Measurements from ENCODE around the gene MEGF6. TPM values are rescaled to one million over a fixed set of nuclear protein-coding genes. Genes with fewer than 3 reads are reported as not detected.
"Not testable (repeated sequence)": the region's sequence is repeated elsewhere in the genome, so short reads cannot be mapped to it uniquely, and the experiment has no call there.

The MEGF6 gene
- total RNA-seq, 1 donor from 2014 or later: 10.9 TPM

DNA sequence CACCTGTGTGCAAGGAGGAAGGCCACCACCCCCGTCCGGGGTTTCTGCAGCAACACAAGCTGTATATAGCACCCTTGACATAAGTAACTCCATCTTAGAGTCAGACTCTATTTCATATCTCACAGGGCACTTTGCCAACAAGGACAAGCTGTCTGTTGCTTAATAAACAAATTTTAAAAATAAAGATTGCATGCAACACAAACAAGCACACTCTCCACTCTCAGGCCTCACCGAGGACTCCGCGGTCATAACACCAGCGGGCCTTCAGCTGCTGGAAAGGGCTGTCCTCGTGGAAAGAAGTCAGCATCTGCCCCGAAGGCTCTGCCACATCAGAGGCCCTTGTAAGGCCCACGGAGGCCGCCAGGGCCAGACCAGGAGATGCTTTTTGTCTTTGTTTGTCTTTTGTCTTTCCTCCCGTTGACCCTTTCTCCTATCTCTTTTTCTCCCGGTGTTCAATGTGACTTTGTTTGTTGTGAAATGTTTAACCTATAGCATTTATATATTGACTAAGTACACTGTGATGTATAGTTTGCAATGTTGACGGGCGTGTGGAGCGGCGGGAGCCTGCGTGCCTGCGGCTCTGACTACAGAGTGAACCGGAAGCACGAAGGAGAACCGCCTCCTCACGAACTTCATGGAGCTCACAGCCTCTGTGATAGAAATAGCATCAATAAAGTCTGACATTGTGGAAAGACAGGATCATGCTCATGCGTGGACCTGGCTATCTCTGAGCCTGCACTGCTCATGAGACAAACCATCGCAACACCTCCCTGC is 24.1 kb downstream of the MEGF6 start:
- Mint-ChIP-seq H3K36me3 (ENCODE audit: low read depth) (no peaks in the 10 kb centered on the region), H3K27ac (no peak overlapping the region), H3K4me1 (no peaks in the 10 kb centered on the region), H3K27me3 (no peaks in the 10 kb centered on the region), H3K9me3 (no peaks in the 10 kb centered on the region), H3K4me3 (no peak overlapping the region)
- ChIA-PET CTCF (interaction anchor here (1.0 kb wide), 1 partner anchor 137 kb away, joined by 3 read pairs; no protein-coding TSS in a partner anchor), POLR2A (no interaction called here)
- DNase-seq (no peak), ATAC-seq (ENCODE audit: low read depth) (no peak)
- intact Hi-C loops (cut with micrococcal nuclease): no loop called here
- TF ChIP-seq, protein P1, sequence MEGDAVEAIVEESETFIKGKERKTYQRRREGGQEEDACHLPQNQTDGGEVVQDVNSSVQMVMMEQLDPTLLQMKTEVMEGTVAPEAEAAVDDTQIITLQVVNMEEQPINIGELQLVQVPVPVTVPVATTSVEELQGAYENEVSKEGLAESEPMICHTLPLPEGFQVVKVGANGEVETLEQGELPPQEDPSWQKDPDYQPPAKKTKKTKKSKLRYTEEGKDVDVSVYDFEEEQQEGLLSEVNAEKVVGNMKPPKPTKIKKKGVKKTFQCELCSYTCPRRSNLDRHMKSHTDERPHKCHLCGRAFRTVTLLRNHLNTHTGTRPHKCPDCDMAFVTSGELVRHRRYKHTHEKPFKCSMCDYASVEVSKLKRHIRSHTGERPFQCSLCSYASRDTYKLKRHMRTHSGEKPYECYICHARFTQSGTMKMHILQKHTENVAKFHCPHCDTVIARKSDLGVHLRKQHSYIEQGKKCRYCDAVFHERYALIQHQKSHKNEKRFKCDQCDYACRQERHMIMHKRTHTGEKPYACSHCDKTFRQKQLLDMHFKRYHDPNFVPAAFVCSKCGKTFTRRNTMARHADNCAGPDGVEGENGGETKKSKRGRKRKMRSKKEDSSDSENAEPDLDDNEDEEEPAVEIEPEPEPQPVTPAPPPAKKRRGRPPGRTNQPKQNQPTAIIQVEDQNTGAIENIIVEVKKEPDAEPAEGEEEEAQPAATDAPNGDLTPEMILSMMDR (IDR thresholded peaks at IDR 0.05): no peak

DNA sequence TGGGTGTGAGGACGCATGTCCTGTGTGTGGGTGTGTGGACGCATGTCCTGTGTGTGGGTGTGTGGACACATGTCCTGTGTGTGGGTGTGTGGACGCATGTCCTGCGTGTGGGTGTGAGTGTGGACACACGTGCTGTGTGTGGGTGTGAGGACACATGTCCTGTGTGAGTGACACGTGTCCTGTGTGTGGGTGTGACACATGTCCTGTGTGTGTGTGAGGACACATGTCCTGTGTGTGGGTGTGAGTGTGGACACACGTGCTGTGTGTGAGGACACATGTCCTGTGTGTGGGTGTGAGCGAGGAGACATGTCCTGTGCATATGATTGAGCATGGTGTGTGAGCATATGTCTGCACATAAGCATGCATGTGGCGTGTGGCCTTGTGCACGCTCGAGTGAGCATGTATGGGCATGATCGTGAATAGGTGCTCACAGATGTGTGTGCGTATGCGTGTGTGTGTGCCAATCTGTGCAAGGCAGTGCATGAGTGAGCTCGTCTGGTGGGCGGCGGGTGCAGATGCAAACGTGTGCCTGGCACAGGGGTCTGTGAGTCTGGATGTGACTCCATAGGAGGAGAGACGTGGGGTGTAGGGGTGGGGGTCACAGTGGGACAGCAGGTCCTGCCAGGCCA is 25.3 kb downstream of the MEGF6 start:
- ChIA-PET POLR2A (no interaction called here), CTCF (no interaction called here)
- Mint-ChIP-seq H3K4me3 (no peak overlapping the region), H3K36me3 (ENCODE audit: low read depth) (no peaks in the 10 kb centered on the region), H3K9me3 (no peaks in the 10 kb centered on the region), H3K27me3 (no peaks in the 10 kb centered on the region), H3K4me1 (no peaks in the 10 kb centered on the region), H3K27ac (no peak overlapping the region)
- intact Hi-C loops (cut with micrococcal nuclease): no loop called here
- no peak for DNase-seq
- TF ChIP-seq, protein P1 (IDR thresholded peaks at IDR 0.05): no peak
- ATAC-seq (ENCODE audit: low read depth): no peak

DNA sequence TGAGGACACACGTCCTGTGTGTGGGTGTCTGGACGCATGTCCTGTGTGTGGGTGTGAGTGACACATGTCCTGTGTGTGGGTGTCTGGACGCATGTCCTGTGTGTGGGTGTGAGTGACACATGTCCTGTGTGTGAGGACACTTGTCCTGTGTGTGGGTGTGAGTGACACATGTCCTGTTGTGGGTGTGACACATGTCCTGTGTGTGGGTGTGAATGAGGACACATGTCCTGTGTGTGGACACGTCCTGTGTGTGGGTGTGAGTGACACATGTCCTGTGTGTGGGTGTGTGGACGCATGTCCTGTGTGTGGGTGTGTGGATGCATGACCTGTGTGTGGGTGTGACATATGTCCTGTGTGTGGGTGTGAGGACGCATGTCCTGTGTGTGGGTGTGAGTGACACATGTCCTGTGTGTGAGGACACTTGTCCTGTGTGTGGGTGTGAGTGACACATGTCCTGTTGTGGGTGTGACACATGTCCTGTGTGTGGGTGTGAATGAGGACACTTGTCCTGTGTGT is 25.9 kb downstream of the MEGF6 start:
- ATAC-seq (ENCODE audit: low read depth); POLR2A ChIA-PET; H3K36me3 Mint-ChIP-seq (ENCODE audit: low read depth); H3K9me3 Mint-ChIP-seq; H3K27ac Mint-ChIP-seq; DNase-seq; intact Hi-C loops (cut with micrococcal nuclease); CTCF ChIA-PET; H3K4me1 Mint-ChIP-seq; H3K4me3 Mint-ChIP-seq; H3K27me3 Mint-ChIP-seq: not testable (repeated sequence)

DNA sequence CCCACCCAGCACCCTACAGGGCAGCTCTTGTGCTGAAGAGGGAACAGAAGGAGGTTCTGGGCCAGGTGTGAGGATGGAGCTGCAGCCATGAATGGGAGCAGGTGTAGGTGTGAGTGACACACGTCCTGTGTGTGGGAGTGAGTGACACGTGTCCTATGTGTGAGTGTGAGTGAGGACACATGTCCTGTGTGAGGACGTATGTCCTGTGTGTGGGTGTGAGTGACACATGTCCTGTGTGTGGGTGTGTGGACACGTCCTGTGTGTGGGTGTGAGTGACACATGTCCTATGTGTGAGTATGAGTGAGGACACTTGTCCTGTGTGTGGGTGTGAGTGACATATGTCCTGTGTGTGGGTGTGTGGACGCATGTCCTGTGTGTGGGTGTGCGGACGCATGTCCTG is 26.4 kb downstream of the MEGF6 start:
- ChIA-PET CTCF (no interaction called here), POLR2A (no interaction called here)
- DNase-seq (no peak), ATAC-seq (ENCODE audit: low read depth) (no peak)
- Mint-ChIP-seq H3K27ac (no peak overlapping the region), H3K4me3 (no peak overlapping the region), H3K36me3 (ENCODE audit: low read depth) (no peaks in the 10 kb centered on the region), H3K27me3 (no peaks in the 10 kb centered on the region), H3K9me3 (no peaks in the 10 kb centered on the region), H3K4me1 (no peaks in the 10 kb centered on the region)
- TF ChIP-seq, protein P1 (IDR thresholded peaks at IDR 0.05): no peak
- intact Hi-C loops (cut with micrococcal nuclease): no loop called here

DNA sequence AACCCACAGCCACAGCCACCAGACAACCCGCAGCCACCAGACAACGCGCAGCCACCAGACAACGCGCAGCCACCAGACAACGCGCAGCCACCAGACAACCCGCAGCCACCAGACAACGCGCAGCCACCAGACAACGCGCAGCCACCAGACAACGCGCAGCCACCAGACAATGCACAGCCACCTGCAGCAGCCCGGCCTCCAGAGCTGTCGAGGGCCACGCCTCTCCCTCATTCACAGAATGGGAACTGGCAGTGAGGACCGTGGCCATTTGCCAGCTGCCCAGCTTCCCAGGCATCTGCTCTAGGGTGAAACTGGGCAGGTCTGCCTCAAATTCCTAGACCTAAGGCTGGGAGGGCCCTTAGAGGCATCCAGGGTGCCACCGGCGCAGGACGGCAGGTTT is 27.6 kb downstream of the MEGF6 start:
- POLR2A ChIA-PET; DNase-seq; intact Hi-C loops (cut with micrococcal nuclease); H3K36me3 Mint-ChIP-seq (ENCODE audit: low read depth); H3K9me3 Mint-ChIP-seq; H3K27me3 Mint-ChIP-seq; CTCF ChIA-PET; H3K4me3 Mint-ChIP-seq; H3K27ac Mint-ChIP-seq; H3K4me1 Mint-ChIP-seq; ATAC-seq (ENCODE audit: low read depth): not testable (repeated sequence)

DNA sequence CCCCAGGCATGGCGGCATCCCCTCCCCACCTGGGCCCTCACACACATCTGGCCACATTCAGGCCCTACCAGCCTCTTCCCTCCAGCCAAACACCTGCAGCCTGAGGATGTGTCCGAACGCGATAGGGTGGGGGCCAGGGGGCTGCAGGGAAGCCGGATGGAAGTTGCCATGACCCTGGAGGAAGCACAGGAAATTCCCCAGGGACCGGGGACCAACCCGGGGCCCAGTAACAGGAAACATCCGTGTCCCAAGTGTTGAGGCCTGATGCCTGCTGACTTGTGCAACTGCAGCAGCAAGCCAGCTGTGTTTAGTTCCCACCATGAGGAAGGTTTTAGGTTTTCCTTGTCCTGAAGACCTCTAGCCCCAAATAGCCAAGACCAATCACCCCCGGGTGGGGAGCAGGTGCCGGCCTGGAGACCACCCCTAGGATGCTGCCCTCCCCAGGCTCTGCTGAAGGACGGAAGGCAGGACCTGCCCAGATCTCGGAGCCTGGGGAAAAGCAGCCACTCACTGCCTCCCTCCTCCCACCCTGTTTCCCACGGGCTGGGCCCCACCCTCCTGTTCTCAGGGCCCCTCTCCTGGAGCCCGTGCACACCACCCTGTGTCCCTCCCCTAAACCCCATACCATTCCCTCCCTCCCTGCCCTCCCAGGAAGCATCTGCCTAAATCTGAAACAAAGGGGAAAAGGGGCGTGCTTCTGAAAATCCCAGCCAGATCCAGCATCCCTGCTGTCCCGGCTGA is 29.8 kb downstream of the MEGF6 start:
- TF ChIP-seq, protein P1 (IDR thresholded peaks at IDR 0.05): no peak
- H3K27me3 Mint-ChIP-seq: peaks cover 5% of the 10 kb centered on the region
- POLR2A ChIA-PET: no interaction called here
- peaks cover 11% of the 10 kb centered on the region for H3K4me1 Mint-ChIP-seq
- H3K4me3 Mint-ChIP-seq: no peak overlapping the region
- ATAC-seq (ENCODE audit: low read depth) (no peak), DNase-seq (no peak)
- no peaks in the 10 kb centered on the region for H3K9me3 Mint-ChIP-seq
- no peaks in the 10 kb centered on the region for H3K36me3 Mint-ChIP-seq (ENCODE audit: low read depth)
- intact Hi-C loops (cut with micrococcal nuclease): no loop called here
- no peak overlapping the region for H3K27ac Mint-ChIP-seq
- CTCF ChIA-PET: no interaction called here

All from activated B cell treated with CpG ODN at 0.5 μM for 24 hours (primary cell).